Fibroblast of skin of right biceps (primary cell): ENCODE results near the gene VTI1A.
A peak's percentile ranks its signal among the peaks of the same experiment; 100 is the strongest.
"Not testable (repeated sequence)": the region's sequence is repeated elsewhere in the genome, so short reads cannot be mapped to it uniquely, and the experiment has no call there.

Experiments used
- DNase-seq: peaks from one replicate; pipeline ENCODE4 v3.0.0-alpha.2; 2013

Gene VTI1A

DNA sequence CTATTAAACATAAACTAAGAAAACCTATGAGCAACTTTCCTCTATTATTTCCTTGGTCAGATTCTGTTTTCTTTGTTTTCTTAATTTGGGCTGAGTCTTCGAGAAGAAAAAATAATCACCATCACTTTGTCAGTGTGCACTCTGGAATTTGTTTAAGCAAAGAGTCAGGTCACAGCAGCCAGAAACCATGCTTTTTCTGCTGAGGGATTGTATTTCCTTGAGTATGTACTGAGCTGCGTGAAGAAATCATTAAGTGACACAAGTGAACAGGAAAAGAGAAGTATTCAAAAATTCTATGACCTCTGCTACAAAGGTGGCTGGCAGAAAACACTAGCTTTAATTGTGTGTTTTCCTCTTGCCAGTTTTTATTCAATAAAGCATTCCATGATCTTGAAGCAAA is 249.6 kb downstream of the VTI1A start:
- DNase-seq, result no peak

- DNase-seq, result no peak
Measured at GRCh38 chr10:112698133-112698817, 251.3 kb downstream of the VTI1A start.

DNA sequence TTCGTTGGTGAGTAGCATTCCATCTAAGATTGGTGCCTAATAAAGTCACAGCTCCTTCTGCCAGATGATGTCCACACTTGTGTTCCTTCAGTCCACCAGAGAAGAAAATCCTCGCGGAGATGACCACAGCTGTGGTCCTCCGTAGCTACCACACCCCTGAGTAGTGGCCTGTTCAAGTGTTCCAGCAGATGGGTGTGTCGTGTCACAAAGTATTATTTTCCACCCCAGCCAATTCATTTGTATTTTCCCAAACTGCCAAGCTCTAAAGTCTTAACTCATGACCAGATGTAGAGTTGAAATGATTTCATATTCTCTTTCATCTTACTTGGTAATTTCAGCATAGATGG is 251.8 kb downstream of the VTI1A start:
- no peak for DNase-seq

DNA sequence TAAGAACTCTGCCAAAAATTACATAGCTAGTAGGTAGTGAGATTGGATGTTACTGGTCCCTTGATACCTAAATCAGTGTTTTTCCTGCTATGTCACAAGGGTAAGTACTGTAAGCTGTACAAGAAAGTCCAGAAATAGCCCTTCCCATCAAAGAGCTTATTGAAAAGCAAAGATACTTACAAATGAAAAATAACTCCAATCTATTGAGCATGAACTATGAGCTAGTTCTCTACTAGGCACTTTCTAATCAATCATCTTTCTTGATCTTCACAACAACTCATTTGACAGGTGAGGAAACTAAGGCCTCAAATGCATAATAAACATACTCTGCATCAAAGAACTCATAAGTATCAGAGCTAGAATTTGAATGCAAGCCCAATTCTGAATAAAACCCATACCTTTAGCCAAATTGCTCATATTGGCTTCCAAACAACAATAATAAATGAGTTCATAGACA is 253.2 kb downstream of the VTI1A start:
- no peak for DNase-seq

- peak; percentile 32 for DNase-seq
Measured at GRCh38 chr10:112701211-112701877, 254.3 kb downstream of the VTI1A start.

DNA sequence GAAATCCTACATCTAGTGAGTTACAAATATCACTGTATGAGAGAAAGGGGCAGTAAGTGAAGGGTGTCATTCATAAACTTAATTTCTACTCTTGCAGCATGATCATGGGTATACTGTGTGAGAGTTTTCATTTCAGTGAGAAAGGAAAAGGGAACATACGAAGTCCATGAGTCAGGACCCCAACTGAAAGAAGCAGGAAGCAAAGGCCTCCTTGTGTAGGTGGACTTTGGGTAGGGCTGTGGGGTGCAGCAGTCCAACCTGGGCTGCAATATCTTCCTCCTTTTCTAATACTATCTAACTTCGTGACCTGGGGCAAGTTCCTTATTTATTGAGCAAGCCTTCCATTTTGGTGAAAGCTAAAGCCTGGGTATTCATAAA is 254.9 kb downstream of the VTI1A start:
- no peak for DNase-seq

DNA sequence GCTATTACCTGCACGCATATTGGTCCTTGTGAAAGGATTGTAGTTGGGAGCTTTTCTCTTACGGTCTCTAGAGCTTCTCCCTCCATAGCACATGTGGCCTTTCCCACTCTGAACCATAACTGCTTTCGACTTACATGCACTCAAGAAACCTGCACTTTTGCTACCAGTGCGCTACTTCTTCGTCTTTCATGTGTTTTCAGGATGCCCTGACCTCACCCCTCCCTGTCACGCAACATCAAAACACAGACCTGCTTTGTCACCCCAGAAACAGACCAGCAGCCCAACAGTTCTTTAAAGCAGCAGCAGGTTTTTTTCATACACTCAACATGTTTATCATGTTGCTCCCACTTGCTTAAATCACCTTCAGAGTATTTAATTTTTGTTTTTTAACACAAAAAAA is 259.6 kb downstream of the VTI1A start:
- no peak for DNase-seq

DNA sequence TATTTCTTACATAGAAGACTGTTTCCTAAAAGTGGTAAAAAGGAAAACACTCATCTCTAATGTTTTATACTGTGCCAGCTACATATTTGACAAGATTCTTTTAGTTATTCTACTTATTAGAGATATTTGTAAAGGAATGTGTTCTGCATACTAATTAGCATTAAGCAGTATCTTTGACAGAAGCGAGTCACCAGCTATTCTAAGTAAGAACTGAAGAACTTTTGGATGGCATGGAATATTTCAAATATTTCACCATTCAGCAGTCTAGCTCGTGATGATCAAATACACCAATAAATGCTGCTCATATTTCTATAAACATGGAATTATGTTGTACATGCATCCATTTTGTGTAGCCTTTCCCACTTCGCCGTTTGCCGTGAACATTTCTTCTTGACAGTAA is 261.4 kb downstream of the VTI1A start:
- peak; percentile 41 for DNase-seq

GRCh38 chr10:112710528-112710927 is 263.5 kb downstream of the VTI1A start:
- no peak for DNase-seq

- no peak for DNase-seq
Measured at GRCh38 chr10:112711366-112711765, 264.4 kb downstream of the VTI1A start.

GRCh38 chr10:112712536-112712935 is 265.5 kb downstream of the VTI1A start:
- DNase-seq, result no peak

DNA sequence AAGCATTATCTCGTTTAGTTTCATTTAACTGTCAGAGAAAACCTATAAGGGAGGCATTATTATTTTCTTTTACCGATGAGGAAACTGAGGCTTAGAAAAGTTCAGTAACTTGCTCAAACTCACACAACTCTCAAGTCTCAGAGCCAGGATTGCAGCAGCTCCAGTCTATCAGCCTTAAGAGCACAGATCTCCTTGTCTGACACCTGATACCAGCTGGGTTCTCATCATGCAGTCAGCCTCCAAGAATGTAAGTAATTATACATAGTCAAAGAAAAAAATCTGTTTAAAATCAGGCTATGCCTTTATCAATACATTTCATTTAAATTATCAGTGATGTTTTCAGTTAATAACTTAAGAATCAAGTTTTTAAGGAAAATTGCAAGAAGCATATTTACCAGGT is 266.4 kb downstream of the VTI1A start:
- DNase-seq, result peak; percentile 22

GRCh38 chr10:112715581-112715980 is 268.6 kb downstream of the VTI1A start:
- DNase-seq, result no peak

GRCh38 chr10:112716076-112716475 is 269.1 kb downstream of the VTI1A start:
- DNase-seq, result no peak

GRCh38 chr10:112716924-112717413 is 270.0 kb downstream of the VTI1A start:
- no peak for DNase-seq

GRCh38 chr10:112720178-112720577 is 273.2 kb downstream of the VTI1A start:
- no peak for DNase-seq

DNA sequence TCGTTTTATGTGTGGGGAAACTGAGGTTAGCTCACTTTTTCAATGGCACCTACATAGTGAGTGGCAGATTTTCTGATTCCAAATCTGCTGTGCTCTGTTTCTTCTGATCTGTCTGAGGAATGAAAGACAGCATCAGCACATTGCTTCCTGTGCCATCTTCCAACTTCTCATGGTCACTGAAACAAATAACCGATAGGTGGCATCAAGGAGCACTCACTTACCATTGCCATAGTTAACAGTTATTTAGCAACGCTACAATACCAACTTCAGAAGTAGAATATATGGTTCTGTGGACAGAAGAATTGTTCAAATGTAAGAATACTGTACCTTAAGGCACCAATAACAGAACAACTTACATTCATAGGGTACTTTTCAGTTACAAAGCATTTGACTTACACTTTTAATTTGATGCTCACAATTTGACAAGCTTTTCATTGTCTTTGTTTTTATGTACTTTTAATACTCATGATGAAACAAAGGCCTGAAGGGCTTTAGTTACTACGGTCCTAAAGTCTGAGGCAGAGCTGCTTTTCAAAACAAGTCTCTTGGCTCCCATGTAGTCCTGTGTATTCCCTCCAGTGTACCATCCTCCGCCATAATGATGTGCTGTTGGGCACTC is 274.2 kb downstream of the VTI1A start:
- DNase-seq, result peak; percentile 46

- DNase-seq, result no peak
Measured at GRCh38 chr10:112722758-112723157, 275.7 kb downstream of the VTI1A start.

DNA sequence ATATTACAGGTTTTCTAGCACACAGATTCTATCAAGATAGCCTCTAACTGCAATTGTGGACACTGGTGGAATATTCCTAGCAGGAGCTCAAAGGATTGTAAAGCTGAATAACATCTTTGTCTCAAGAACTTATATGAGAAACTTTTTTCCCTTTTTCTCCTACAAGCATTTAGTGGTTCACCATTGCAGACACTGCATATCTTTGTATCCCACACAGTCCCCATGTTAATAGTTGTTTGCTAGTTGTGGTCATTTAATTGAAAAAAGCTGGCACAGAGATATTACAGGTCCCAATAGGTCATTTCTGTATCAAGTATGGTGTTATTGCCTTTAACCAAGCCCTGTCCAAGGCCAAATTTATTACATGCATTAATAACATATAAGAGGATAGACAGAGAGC is 276.9 kb downstream of the VTI1A start:
- DNase-seq, result no peak

DNA sequence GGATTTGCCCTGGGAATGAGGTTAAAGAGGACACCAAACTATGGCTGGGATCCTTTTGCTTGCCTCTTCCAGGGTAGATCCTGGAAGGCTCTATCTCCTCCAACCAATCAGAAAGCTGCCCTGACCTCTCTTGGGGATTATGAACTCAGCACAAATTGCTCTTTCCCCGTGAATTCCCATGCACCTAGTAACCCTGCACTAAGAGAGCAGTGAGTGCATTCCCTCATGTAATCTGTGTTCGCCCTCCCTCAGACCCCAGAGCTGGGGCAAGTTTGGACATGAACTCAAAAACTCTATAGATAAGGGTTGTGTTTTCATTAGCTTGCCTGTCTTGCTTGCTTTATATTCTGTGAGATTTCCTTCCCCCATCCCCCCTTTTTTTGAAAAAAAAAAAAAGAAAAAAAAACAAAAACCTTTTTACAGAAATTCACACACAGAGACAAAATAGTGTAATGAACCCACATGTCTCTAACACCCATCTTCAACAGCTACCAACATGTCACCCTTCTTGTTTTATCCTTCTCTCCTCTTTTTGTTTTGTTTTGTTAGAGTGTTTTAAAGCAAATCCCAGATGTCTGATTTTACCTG is 277.5 kb downstream of the VTI1A start:
- DNase-seq, result peak; percentile 24

- DNase-seq, result no peak
Measured at GRCh38 chr10:112728118-112728883, 281.3 kb downstream of the VTI1A start.

GRCh38 chr10:112728997-112729396 is 282.0 kb downstream of the VTI1A start:
- DNase-seq, result no peak

DNA sequence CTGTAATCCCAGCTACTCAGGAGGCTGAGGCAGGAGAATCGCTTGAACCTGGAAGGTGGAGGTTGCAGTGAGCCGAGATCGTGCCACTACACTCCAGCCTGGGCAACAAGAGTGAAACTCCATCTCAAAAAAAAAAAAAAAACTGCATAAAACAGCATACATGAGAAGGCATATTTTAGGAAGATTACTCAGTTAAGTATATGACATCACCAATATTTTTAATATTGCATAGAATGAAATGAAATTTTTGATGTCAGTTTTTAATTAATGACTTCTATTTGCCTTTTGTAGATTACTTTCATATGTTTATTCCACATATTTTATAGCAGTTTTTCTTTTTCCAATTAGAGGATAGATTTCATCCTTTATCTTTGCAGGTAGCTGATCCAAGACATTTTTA is 284.4 kb downstream of the VTI1A start:
- DNase-seq, result not testable (repeated sequence)
